Measurements from ENCODE around the gene STARD5. TPM values are rescaled to one million over a fixed set of nuclear protein-coding genes. Genes with fewer than 3 reads are reported as not detected.

The STARD5 gene
- total RNA-seq, 4 donors from 2014 or later = 54.6 to 88.2 (median 67.4) TPM

GRCh38 chr15:81341351-81341750 is 17.4 kb upstream of the STARD5 start:
- no peak overlapping the region for H3K27ac ChIP-seq
- TF ChIP-seq CTCF (IDR thresholded peaks at IDR 0.05) (no peak), POLR2AphosphoS5 (IDR thresholded peaks at IDR 0.05) (no peak), POLR2A (IDR thresholded peaks at IDR 0.05) (no peak), EP300 (IDR thresholded peaks at IDR 0.05) (no peak)
- DNase-seq (ENCODE audit: low spot score in 2 of 2) = no peak
- 91% methylated on average over 4 of the region's 4 CpGs for WGBS
- peaks cover 10% of the 10 kb centered on the region for H3K4me1 ChIP-seq
- H3K9me3 ChIP-seq = no peaks in the 10 kb centered on the region
- H3K27me3 ChIP-seq = no peaks in the 10 kb centered on the region
- no peaks in the 10 kb centered on the region for H3K36me3 ChIP-seq
- no peak overlapping the region for H3K4me3 ChIP-seq

GRCh38 chr15:81339851-81340250 is 15.9 kb upstream of the STARD5 start:
- Histone ChIP-seq H3K36me3 (no peaks in the 10 kb centered on the region), H3K4me3 (no peak overlapping the region), H3K4me1 (peaks cover 10% of the 10 kb centered on the region), H3K27ac (no peak overlapping the region), H3K27me3 (no peaks in the 10 kb centered on the region), H3K9me3 (no peaks in the 10 kb centered on the region)
- DNase-seq (ENCODE audit: low spot score in 2 of 2) = no peak
- TF ChIP-seq EP300 (IDR thresholded peaks at IDR 0.05) (no peak), POLR2AphosphoS5 (IDR thresholded peaks at IDR 0.05) (no peak), POLR2A (IDR thresholded peaks at IDR 0.05) (no peak), CTCF (IDR thresholded peaks at IDR 0.05) (no peak)
- 72% methylated on average over 4 of the region's 4 CpGs for WGBS

- H3K4me3 ChIP-seq = no peak overlapping the region
- no peaks in the 10 kb centered on the region for H3K36me3 ChIP-seq
- H3K9me3 ChIP-seq = no peaks in the 10 kb centered on the region
- no peak overlapping the region for H3K27ac ChIP-seq
- 58% methylated on average over 5 of the region's 5 CpGs for WGBS
- H3K27me3 ChIP-seq = no peaks in the 10 kb centered on the region
- TF ChIP-seq POLR2AphosphoS5 (IDR thresholded peaks at IDR 0.05) (no peak), EP300 (IDR thresholded peaks at IDR 0.05) (no peak), CTCF (IDR thresholded peaks at IDR 0.05) (no peak), POLR2A (IDR thresholded peaks at IDR 0.05) (no peak)
- H3K4me1 ChIP-seq = peaks cover 10% of the 10 kb centered on the region
- DNase-seq (ENCODE audit: low spot score in 2 of 2) = no peak
Observed at GRCh38 chr15:81339321-81339720, 15.4 kb upstream of the STARD5 start.

GRCh38 chr15:81338170-81339007 is 14.4 kb upstream of the STARD5 start:
- TF ChIP-seq CTCF (IDR thresholded peaks at IDR 0.05) (no peak), POLR2A (IDR thresholded peaks at IDR 0.05) (no peak), POLR2AphosphoS5 (IDR thresholded peaks at IDR 0.05) (peak in 2 of 3 donors; percentile 63), EP300 (IDR thresholded peaks at IDR 0.05) (no peak)
- Histone ChIP-seq H3K27me3 (no peaks in the 10 kb centered on the region), H3K4me3 (no peak overlapping the region), H3K27ac (peak overlapping the region; percentile 52), H3K9me3 (no peaks in the 10 kb centered on the region), H3K4me1 (peaks cover 10% of the 10 kb centered on the region), H3K36me3 (no peaks in the 10 kb centered on the region)
- DNase-seq (ENCODE audit: low spot score in 2 of 2) = peak in 1 of 2 donors; percentile 82
- 39% methylated on average over 8 of the region's 8 CpGs for WGBS

GRCh38 chr15:81337713-81338157 is 13.8 kb upstream of the STARD5 start:
- Histone ChIP-seq H3K9me3 (no peaks in the 10 kb centered on the region), H3K27ac (peak overlapping the region; percentile 52), H3K27me3 (no peaks in the 10 kb centered on the region), H3K4me1 (peaks cover 10% of the 10 kb centered on the region), H3K36me3 (no peaks in the 10 kb centered on the region), H3K4me3 (no peak overlapping the region)
- TF ChIP-seq EP300 (IDR thresholded peaks at IDR 0.05) = no peak
- no peak for TF ChIP-seq CTCF (IDR thresholded peaks at IDR 0.05)
- no peak for TF ChIP-seq POLR2A (IDR thresholded peaks at IDR 0.05)
- no peak for TF ChIP-seq POLR2AphosphoS5 (IDR thresholded peaks at IDR 0.05)
- DNase-seq (ENCODE audit: low spot score in 2 of 2) = no peak
- WGBS = 63% methylated on average over 9 of the region's 9 CpGs
